Liver (tissue), 9 donors: ENCODE measurements around the gene LMX1B. TPM values are rescaled to one million over a fixed set of nuclear protein-coding genes. Genes with fewer than 3 reads are reported as not detected.

Experiments used
- DNase-seq: peaks from one replicate; pipeline ENCODE4 v3.0.0-alpha.2; 2017; ENCODE audit warnings: low spot score
- H3K27ac ChIP-seq, 2 donors: one replicate each; pipeline ENCODE4 v1.7.0; 2013; ENCODE audit warnings: inconsistent platforms in 2 of 2, low read length in 2 of 2, control low read depth in 1 of 2, low read depth in 1 of 2, mild to moderate bottlenecking in 1 of 2
- H3K27me3 ChIP-seq, 4 donors: one replicate each; pipeline versions ENCODE4 v1.6.1 to v1.7.0; 2013; ENCODE audit warnings: low read length in 3 of 4, inconsistent platforms in 1 of 4, mild to moderate bottlenecking in 1 of 4, moderate library complexity in 1 of 4; ENCODE audit not compliant: control insufficient read depth in 4 of 4, insufficient read depth in 4 of 4
- H3K36me3 ChIP-seq, 4 donors: one replicate each; pipeline versions ENCODE4 v1.6.1 to v1.7.0; 2013; ENCODE audit warnings: low read length in 3 of 4, mild to moderate bottlenecking in 3 of 4, low read depth in 1 of 4, moderate library complexity in 1 of 4; ENCODE audit not compliant: control insufficient read depth in 4 of 4, insufficient read depth in 3 of 4
- H3K4me1 ChIP-seq, 4 donors: one replicate each; pipeline versions ENCODE4 v1.6.1 to v1.7.0; 2013; ENCODE audit warnings: low read length in 3 of 4, mild to moderate bottlenecking in 3 of 4, moderate library complexity in 1 of 4; ENCODE audit not compliant: control insufficient read depth in 4 of 4, insufficient read depth in 4 of 4
- H3K4me3 ChIP-seq, 3 donors: one replicate each; pipeline versions ENCODE4 v1.6.1 to v1.7.0; 2013; ENCODE audit warnings: low read length in 3 of 3, control low read depth in 1 of 3, low read depth in 1 of 3, mild to moderate bottlenecking in 1 of 3
- H3K9ac ChIP-seq, 2 donors: one replicate each; pipeline ENCODE4 v1.7.0; 2013; ENCODE audit warnings: low read length in 2 of 2, mild to moderate bottlenecking in 2 of 2, moderate library complexity in 2 of 2, control low read depth in 1 of 2, low read depth in 1 of 2
- H3K9me3 ChIP-seq, 4 donors: one replicate each; pipeline versions ENCODE4 v1.6.1 to v1.7.0; 2013; ENCODE audit warnings: low read length in 3 of 4; ENCODE audit not compliant: control insufficient read depth in 4 of 4
- EGR1 ChIP-seq, 2 donors: IDR thresholded peaks; 2 replicates each; pipeline ENCODE4 v1.6.1; 2016 to 2018; ENCODE audit warnings: antibody characterized with exemption in 2 of 2, low read depth in 2 of 2
- FOXA2 ChIP-seq: IDR thresholded peaks from 2 replicates; pipeline ENCODE4 v1.6.1; 2016; ENCODE audit warnings: antibody characterized with exemption
- GABPA ChIP-seq, 2 donors: IDR thresholded peaks in 1 of 2; conservative IDR thresholded peaks in 1 of 2; 2 replicates each; pipeline ENCODE4 v1.6.1; 2016; ENCODE audit warnings: antibody characterized with exemption in 2 of 2, mild to moderate bottlenecking in 1 of 2, moderate library complexity in 1 of 2
- HNF4G ChIP-seq: IDR thresholded peaks from 2 replicates; pipeline ENCODE4 v1.6.1; 2016; ENCODE audit warnings: antibody characterized with exemption
- JUND ChIP-seq, 2 donors: IDR thresholded peaks; 2 replicates each; pipeline ENCODE4 v1.6.1; 2016; ENCODE audit warnings: antibody characterized with exemption in 2 of 2
- NR2F2 ChIP-seq: IDR thresholded peaks from 2 replicates; pipeline ENCODE4 v1.6.1; 2016; ENCODE audit warnings: antibody characterized with exemption
- RAD21 ChIP-seq, 2 donors: IDR thresholded peaks; 2 replicates each; pipeline ENCODE4 v1.6.1; 2016; ENCODE audit warnings: antibody characterized with exemption in 2 of 2, mild to moderate bottlenecking in 2 of 2
- RXRA ChIP-seq, 2 donors: IDR thresholded peaks; 2 replicates each; pipeline ENCODE4 v1.6.1; 2017 to 2018; ENCODE audit warnings: antibody characterized with exemption in 2 of 2, mild to moderate bottlenecking in 1 of 2
- SP1 ChIP-seq: IDR thresholded peaks from 2 replicates; pipeline ENCODE4 v1.6.1; 2018; ENCODE audit warnings: antibody characterized with exemption, mild to moderate bottlenecking
- TAF1 ChIP-seq: conservative IDR thresholded peaks from 2 replicates; pipeline ENCODE4 v1.6.1; 2016; ENCODE audit warnings: antibody characterized with exemption, mild to moderate bottlenecking
- YY1 ChIP-seq: IDR thresholded peaks from 2 replicates; pipeline ENCODE4 v1.6.1; 2016; ENCODE audit warnings: antibody characterized with exemption, mild to moderate bottlenecking
- WGBS: extraction: QIAGEN DNeasy Blood & Tissue Kit; methylation state at CpG from one replicate; pipeline ENCODE4 v1.1.7; 2013; 5-methylcytosine and 5-hydroxymethylcytosine counted together
- polyA plus RNA-seq, 2 donors: library from polyadenylated mRNA; stranded (reverse) in 1 of 2; unstranded in 1 of 2; fragments of 200-250 nt in 1 of 2; fragments of >200 nt in 1 of 2; fragmentation: Nextera tagmentation in 1 of 2; extraction: Ambion mirVana in 1 of 2; gene quantifications; one replicate each; pipeline versions ENCODE4 v1.2.1 to v1.2.3, GENCODE V29; 2013 to 2015
- total RNA-seq, 2 donors: library from RNA; depleted of rRNA; stranded (reverse); fragments of >200 nt; gene quantifications; one replicate each; pipeline ENCODE4 v1.2.3, GENCODE V29; 2014
- TF ChIP-seq, protein P1 (sequence below): fragments of 150-350 bp; IDR thresholded peaks from 2 replicates; pipeline ENCODE4 v1.5.1; 2017; ENCODE audit warnings: improper control_type of control experiment, low read depth, low read length; ENCODE audit not compliant: missing input control
- TF ChIP-seq, protein P2 (sequence below): IDR thresholded peaks from 2 replicates; pipeline ENCODE4 v1.6.1; 2016; ENCODE audit warnings: antibody characterized with exemption
- TF ChIP-seq, protein P3 (sequence below): IDR thresholded peaks from 2 replicates; pipeline ENCODE4 v1.6.1; 2016; ENCODE audit warnings: antibody characterized with exemption, mild to moderate bottlenecking
- TF ChIP-seq, protein P4 (sequence below): IDR thresholded peaks from 2 replicates; pipeline ENCODE4 v1.6.1; 2016; ENCODE audit warnings: antibody characterized with exemption
- TF ChIP-seq, protein P5 (sequence below): IDR thresholded peaks from 2 replicates; pipeline ENCODE4 v1.6.1; 2016; ENCODE audit warnings: antibody characterized with exemption
- donor health status: healthy.
- donor health status: healthy.
- donor health status: healthy.
- donor health status: healthy.
- donor health status: healthy.

Gene LMX1B
- total and polyA plus RNA-seq, 4 donors, result not detected

DNA sequence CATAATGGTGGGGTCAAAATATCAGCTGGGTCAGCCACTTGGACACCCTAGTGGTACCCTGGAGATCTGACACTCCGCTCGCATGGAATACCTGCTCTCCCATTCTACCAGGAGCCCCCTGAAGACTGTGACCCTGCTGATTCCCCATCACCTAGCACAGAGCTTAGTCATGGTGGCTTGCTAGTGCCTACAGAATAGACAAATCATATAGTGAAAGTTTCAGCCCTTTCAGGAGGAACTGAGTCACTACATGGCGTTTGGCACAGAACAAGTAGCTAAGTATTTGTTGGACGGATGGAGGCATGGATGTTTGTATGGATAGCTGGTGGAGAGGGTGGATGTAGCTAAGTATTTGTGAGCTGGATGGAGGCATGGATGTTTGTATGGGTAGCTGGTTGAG is 65.3 kb downstream of the LMX1B start:
- peaks cover 3 to 14% (median 8%) of the 10 kb centered on the region in 4 donors for H3K27me3 ChIP-seq
- no peak for DNase-seq
- H3K4me1 ChIP-seq, result peaks cover 0 to 5% (median 0%) of the 10 kb centered on the region in 4 donors
- H3K9me3 ChIP-seq, result no peaks in the 10 kb centered on the region
- no peak overlapping the region for H3K4me3 ChIP-seq
- H3K36me3 ChIP-seq, result no peaks in the 10 kb centered on the region
- TF ChIP-seq, protein P1, sequence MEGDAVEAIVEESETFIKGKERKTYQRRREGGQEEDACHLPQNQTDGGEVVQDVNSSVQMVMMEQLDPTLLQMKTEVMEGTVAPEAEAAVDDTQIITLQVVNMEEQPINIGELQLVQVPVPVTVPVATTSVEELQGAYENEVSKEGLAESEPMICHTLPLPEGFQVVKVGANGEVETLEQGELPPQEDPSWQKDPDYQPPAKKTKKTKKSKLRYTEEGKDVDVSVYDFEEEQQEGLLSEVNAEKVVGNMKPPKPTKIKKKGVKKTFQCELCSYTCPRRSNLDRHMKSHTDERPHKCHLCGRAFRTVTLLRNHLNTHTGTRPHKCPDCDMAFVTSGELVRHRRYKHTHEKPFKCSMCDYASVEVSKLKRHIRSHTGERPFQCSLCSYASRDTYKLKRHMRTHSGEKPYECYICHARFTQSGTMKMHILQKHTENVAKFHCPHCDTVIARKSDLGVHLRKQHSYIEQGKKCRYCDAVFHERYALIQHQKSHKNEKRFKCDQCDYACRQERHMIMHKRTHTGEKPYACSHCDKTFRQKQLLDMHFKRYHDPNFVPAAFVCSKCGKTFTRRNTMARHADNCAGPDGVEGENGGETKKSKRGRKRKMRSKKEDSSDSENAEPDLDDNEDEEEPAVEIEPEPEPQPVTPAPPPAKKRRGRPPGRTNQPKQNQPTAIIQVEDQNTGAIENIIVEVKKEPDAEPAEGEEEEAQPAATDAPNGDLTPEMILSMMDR, result no peak
- TF ChIP-seq NR2F2, result no peak
- TF ChIP-seq, protein P2, sequence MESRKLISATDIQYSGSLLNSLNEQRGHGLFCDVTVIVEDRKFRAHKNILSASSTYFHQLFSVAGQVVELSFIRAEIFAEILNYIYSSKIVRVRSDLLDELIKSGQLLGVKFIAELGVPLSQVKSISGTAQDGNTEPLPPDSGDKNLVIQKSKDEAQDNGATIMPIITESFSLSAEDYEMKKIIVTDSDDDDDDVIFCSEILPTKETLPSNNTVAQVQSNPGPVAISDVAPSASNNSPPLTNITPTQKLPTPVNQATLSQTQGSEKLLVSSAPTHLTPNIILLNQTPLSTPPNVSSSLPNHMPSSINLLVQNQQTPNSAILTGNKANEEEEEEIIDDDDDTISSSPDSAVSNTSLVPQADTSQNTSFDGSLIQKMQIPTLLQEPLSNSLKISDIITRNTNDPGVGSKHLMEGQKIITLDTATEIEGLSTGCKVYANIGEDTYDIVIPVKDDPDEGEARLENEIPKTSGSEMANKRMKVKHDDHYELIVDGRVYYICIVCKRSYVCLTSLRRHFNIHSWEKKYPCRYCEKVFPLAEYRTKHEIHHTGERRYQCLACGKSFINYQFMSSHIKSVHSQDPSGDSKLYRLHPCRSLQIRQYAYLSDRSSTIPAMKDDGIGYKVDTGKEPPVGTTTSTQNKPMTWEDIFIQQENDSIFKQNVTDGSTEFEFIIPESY, result no peak
- H3K27ac ChIP-seq, result no peak overlapping the region
- WGBS, result 81% methylated on average over 4 of the region's 4 CpGs
- no peak overlapping the region for H3K9ac ChIP-seq

DNA sequence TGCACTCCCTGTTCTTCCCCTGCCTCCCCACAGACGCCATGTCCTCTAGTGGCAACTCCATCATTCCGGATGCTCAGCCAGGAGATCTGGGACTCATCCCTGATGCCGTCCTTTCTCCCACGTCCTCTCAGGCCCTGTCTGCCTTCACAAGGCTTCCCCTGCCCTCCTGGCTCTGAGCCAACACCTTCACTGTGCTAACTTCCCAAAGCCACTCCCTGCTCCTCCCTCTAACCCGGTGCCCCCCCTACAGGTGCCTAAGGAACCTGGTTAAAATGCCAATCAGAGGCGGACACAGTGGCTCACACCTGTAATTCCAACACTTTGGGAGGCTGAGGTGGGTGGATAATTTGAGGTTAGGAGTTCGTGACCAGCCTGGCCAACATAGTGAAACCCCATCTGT is 67.6 kb downstream of the LMX1B start:
- DNase-seq, result no peak
- Histone ChIP-seq H3K36me3 (no peaks in the 10 kb centered on the region), H3K27me3 (peaks cover 0 to 12% (median 6%) of the 10 kb centered on the region in 4 donors), H3K27ac (no peak overlapping the region), H3K9ac (no peak overlapping the region), H3K4me3 (no peak overlapping the region), H3K9me3 (no peaks in the 10 kb centered on the region), H3K4me1 (peaks cover 0 to 5% (median 0%) of the 10 kb centered on the region in 4 donors)
- TF ChIP-seq SP1 (no peak), EGR1 (IDR thresholded peaks at IDR 0.05; ENCODE audit: low read depth in 2 of 2) (no peak), GABPA (IDR thresholded peaks at IDR 0.05 in 1 of 2, conservative IDR thresholded peaks at IDR 0.05 in 1 of 2) (no peak), RXRA (IDR thresholded peaks at IDR 0.05) (no peak), RAD21 (IDR thresholded peaks at IDR 0.05) (no peak), JUND (IDR thresholded peaks at IDR 0.05) (no peak), YY1 (no peak), HNF4G (no peak), FOXA2 (no peak), TAF1 (no peak)
- TF ChIP-seq, protein P2, result no peak
- TF ChIP-seq, protein P3, sequence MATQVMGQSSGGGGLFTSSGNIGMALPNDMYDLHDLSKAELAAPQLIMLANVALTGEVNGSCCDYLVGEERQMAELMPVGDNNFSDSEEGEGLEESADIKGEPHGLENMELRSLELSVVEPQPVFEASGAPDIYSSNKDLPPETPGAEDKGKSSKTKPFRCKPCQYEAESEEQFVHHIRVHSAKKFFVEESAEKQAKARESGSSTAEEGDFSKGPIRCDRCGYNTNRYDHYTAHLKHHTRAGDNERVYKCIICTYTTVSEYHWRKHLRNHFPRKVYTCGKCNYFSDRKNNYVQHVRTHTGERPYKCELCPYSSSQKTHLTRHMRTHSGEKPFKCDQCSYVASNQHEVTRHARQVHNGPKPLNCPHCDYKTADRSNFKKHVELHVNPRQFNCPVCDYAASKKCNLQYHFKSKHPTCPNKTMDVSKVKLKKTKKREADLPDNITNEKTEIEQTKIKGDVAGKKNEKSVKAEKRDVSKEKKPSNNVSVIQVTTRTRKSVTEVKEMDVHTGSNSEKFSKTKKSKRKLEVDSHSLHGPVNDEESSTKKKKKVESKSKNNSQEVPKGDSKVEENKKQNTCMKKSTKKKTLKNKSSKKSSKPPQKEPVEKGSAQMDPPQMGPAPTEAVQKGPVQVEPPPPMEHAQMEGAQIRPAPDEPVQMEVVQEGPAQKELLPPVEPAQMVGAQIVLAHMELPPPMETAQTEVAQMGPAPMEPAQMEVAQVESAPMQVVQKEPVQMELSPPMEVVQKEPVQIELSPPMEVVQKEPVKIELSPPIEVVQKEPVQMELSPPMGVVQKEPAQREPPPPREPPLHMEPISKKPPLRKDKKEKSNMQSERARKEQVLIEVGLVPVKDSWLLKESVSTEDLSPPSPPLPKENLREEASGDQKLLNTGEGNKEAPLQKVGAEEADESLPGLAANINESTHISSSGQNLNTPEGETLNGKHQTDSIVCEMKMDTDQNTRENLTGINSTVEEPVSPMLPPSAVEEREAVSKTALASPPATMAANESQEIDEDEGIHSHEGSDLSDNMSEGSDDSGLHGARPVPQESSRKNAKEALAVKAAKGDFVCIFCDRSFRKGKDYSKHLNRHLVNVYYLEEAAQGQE, result no peak
- TF ChIP-seq, protein P4, sequence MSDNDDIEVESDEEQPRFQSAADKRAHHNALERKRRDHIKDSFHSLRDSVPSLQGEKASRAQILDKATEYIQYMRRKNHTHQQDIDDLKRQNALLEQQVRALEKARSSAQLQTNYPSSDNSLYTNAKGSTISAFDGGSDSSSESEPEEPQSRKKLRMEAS, result no peak
- TF ChIP-seq, protein P5, sequence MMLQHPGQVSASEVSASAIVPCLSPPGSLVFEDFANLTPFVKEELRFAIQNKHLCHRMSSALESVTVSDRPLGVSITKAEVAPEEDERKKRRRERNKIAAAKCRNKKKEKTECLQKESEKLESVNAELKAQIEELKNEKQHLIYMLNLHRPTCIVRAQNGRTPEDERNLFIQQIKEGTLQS, result no peak
- WGBS, result 46% methylated on average over 7 of the region's 7 CpGs
